ENCODE measurements around the gene SPG11.
"Not testable (repeated sequence)": the region's sequence is repeated elsewhere in the genome, so short reads cannot be mapped to it uniquely, and the experiment has no call there.

GRCh38 chr15:44682809-44683682, 19.6 kb upstream of the SPG11 start:
- not testable (repeated sequence) for TF ChIP-seq ZNF217 (CRISPR knock-in tag; IDR thresholded peaks at IDR 0.05); ZZZ3 (IDR thresholded peaks at IDR 0.05); ZNF274 (IDR thresholded peaks at IDR 0.05; ENCODE audit: borderline replicate concordance, low read depth, low read length); CTCF (IDR thresholded peaks at IDR 0.05 in 2 of 3, conservative IDR thresholded peaks at IDR 0.05 in 1 of 3; ENCODE audit: insufficient read depth in 2 of 3, low read depth in 1 of 3, low read length in 3 of 3)

Measured in K562 (cell line).